ENCODE results near the gene PLAC1.

PLAC1 gene

GRCh38 chrX:134669378-134670098, 11.3 kb upstream of the PLAC1 start:
- DNase-seq = no peak

GRCh38 chrX:134664202-134664601, 5.9 kb upstream of the PLAC1 start:
- no peak for DNase-seq

GRCh38 chrX:134661295-134661694, 3.0 kb upstream of the PLAC1 start:
- DNase-seq = no peak

- DNase-seq = no peak
Observed at GRCh38 chrX:134660627-134661026, 2.4 kb upstream of the PLAC1 start.

- no peak for DNase-seq
Observed at GRCh38 chrX:134659761-134660160, 1.5 kb upstream of the PLAC1 start.

- no peak for DNase-seq
Observed at GRCh38 chrX:134658760-134659023, 421 bp upstream of the PLAC1 start.

GRCh38 chrX:134654398-134655012, 3.8 kb downstream of the PLAC1 start:
- no peak for DNase-seq

GRCh38 chrX:134653835-134654234, 4.4 kb downstream of the PLAC1 start:
- no peak for DNase-seq

GRCh38 chrX:134650701-134651100, 7.6 kb downstream of the PLAC1 start:
- DNase-seq = no peak

GRCh38 chrX:134649770-134650169, 8.5 kb downstream of the PLAC1 start:
- DNase-seq = no peak

- no peak for DNase-seq
Observed at GRCh38 chrX:134647477-134647877, 10.8 kb downstream of the PLAC1 start.

GRCh38 chrX:134646691-134647090, 11.6 kb downstream of the PLAC1 start:
- DNase-seq = no peak

GRCh38 chrX:134645936-134646543, 12.2 kb downstream of the PLAC1 start:
- DNase-seq = no peak

- no peak for DNase-seq
Observed at GRCh38 chrX:134642386-134642785, 15.9 kb downstream of the PLAC1 start.

GRCh38 chrX:134641346-134641745, 16.9 kb downstream of the PLAC1 start:
- no peak for DNase-seq

GRCh38 chrX:134640914-134641313, 17.4 kb downstream of the PLAC1 start:
- no peak for DNase-seq

- no peak for DNase-seq
Observed at GRCh38 chrX:134636851-134637250, 21.4 kb downstream of the PLAC1 start.

- no peak for DNase-seq
Observed at GRCh38 chrX:134634691-134635090, 23.6 kb downstream of the PLAC1 start.

- no peak for DNase-seq
Observed at GRCh38 chrX:134633832-134634231, 24.4 kb downstream of the PLAC1 start.

GRCh38 chrX:134633394-134633793, 24.9 kb downstream of the PLAC1 start:
- no peak for DNase-seq

- no peak for DNase-seq
Observed at GRCh38 chrX:134632355-134632754, 25.9 kb downstream of the PLAC1 start.

- DNase-seq = no peak
Observed at GRCh38 chrX:134631426-134632346, 26.6 kb downstream of the PLAC1 start.

GRCh38 chrX:134628663-134629062, 29.6 kb downstream of the PLAC1 start:
- DNase-seq = no peak

GRCh38 chrX:134626434-134626833, 31.8 kb downstream of the PLAC1 start:
- no peak for DNase-seq
